Esophagus squamous epithelium (tissue), 5 donors: ENCODE data around the gene JUN. TPM values are rescaled to one million over a fixed set of nuclear protein-coding genes. Genes with fewer than 3 reads are reported as not detected.

ENCODE experiments used
- DNase-seq: peaks from one replicate; lab custom pipeline; 2025; lab: John Stamatoyannopoulos, UW
- H3K27ac ChIP-seq, 4 donors: fragments of 200-600 bp; sonication (generic); one replicate each; pipeline ENCODE4 v1.5.1; 2016 to 2019; ENCODE audit warnings: mild to moderate bottlenecking in 1 of 4
- H3K27me3 ChIP-seq, 4 donors: fragments of 200-600 bp; sonication (generic); 1 replicate in 3 of 4; 2 replicates in 1 of 4; pipeline versions ENCODE4 v1.5.1 to v1.6.0; 2017 to 2021; ENCODE audit warnings: antibody characterized with exemption in 1 of 4
- H3K36me3 ChIP-seq, 3 donors: fragments of 200-600 bp; sonication (generic); one replicate each; pipeline ENCODE4 v1.5.1; 2016 to 2019
- H3K4me1 ChIP-seq, 3 donors: fragments of 200-600 bp; sonication (generic); one replicate each; pipeline ENCODE4 v1.5.1; 2017 to 2019
- H3K4me3 ChIP-seq, 4 donors: fragments of 200-600 bp; sonication (generic); 1 replicate in 3 of 4; 2 replicates in 1 of 4; pipeline ENCODE4 v1.5.1; 2016 to 2019; ENCODE audit warnings: mild to moderate bottlenecking in 2 of 4, moderate library complexity in 1 of 4
- H3K9me3 ChIP-seq, 3 donors: fragments of 200-600 bp; sonication (generic); one replicate each; pipeline ENCODE4 v1.5.1; 2016 to 2019
- POLR2A ChIP-seq, 4 donors: fragments of 450-650 bp; IDR thresholded peaks; one replicate each; pipeline ENCODE4 v1.6.1; 2017; ENCODE audit warnings: antibody characterized with exemption in 4 of 4, mild to moderate bottlenecking in 4 of 4, moderate library complexity in 3 of 4
- WGBS, 2 donors: methylation state at CpG; one replicate each; pipeline ENCODE4 v1.1.5; 2018; 5-methylcytosine and 5-hydroxymethylcytosine counted together
- intact Hi-C: fragments of 100-400 bp; cut with DNase I; formaldehyde crosslinking; loops from one replicate; pipeline ENCODE4 v1.15.0; 2022
- total RNA-seq, 4 donors: library from RNA; depleted of rRNA; stranded (reverse); fragments of >200 nt; gene quantifications; one replicate each; pipeline ENCODE4 v1.1.0, GENCODE V29; 2016
- TF ChIP-seq, protein P1 (sequence below), 6 experiments: fragments of 450-650 bp in 4 of 6; fragments of 200-600 bp in 2 of 6; sonication (generic) in 2 of 6; IDR thresholded peaks; one replicate each; pipeline ENCODE4 v1.5.1; 2016 to 2019; ENCODE audit warnings: antibody characterized with exemption in 6 of 6, mild to moderate bottlenecking in 4 of 6, moderate library complexity in 4 of 6
- donor health status: DM: yes; HTN: yes; CAD: no.

Gene JUN
- total RNA-seq, result 100 to 1,000 TPM in 1 of 4 donors, 10 to 100 TPM in 3; 48.5 to 128 (median 66.1) TPM

DNA sequence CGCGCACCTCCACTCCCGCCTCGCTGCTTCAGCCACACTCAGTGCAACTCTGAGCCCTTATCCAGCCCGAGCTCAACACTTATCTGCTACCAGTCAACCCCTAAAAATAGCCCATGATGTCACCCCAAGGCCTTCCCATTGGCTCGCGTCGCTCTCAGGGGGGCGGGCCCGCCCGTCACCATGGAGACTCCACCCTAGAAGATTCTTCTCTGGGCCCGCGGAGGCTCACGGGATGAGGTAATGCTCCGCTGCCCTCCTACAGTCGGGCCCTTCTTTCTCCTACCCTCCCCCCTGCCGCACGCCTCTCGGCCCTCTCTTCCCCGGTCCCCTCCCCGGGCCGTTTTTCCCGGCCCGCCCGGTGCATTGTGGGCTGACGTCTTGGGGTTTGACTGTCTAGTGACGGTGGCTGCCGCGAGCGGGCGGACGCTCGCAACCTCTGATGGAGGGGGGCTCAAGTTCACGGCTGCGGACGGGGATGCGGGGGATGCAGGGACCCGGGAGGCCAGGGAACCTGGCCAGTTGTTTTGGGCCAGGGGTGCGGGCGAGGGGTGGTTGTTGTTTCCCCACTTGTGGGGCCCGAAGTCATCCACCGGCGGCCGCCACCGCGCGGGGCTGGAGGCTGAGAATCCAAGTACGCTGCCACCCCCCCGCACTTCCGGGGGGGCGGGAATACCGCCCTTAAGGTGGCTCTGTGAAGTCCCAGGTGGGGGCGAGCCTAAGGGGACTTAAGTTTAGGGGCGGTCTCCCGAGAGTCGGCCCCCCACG is at the start of gene JUN:
Gene JUN (minus strand): TSS at position 55 of the 765 bp plus-strand sequence. CDS start 977 bp downstream, outside the sequence.
- Histone ChIP-seq H3K4me3 (peak within 1 kb of the TSS; percentile 84 to 92 (median 86)), H3K4me1 (peaks cover 4 to 43% (median 7%) of the 10 kb centered on the region in 3 donors), H3K27ac (peak within 1 kb of the TSS; percentile 96 to 100 (median 100)), H3K36me3 (peaks cover 0 to 15% (median 0%) of the 10 kb centered on the region in 3 donors), H3K9me3 (no peaks in the 10 kb centered on the region), H3K27me3 (no peaks in the 10 kb centered on the region)
- TF ChIP-seq, protein P1, sequence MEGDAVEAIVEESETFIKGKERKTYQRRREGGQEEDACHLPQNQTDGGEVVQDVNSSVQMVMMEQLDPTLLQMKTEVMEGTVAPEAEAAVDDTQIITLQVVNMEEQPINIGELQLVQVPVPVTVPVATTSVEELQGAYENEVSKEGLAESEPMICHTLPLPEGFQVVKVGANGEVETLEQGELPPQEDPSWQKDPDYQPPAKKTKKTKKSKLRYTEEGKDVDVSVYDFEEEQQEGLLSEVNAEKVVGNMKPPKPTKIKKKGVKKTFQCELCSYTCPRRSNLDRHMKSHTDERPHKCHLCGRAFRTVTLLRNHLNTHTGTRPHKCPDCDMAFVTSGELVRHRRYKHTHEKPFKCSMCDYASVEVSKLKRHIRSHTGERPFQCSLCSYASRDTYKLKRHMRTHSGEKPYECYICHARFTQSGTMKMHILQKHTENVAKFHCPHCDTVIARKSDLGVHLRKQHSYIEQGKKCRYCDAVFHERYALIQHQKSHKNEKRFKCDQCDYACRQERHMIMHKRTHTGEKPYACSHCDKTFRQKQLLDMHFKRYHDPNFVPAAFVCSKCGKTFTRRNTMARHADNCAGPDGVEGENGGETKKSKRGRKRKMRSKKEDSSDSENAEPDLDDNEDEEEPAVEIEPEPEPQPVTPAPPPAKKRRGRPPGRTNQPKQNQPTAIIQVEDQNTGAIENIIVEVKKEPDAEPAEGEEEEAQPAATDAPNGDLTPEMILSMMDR (IDR thresholded peaks at IDR 0.05), result peak in 2 of 6 experiments; percentile 35 to 38
- TF ChIP-seq POLR2A (IDR thresholded peaks at IDR 0.05), result peak in 3 of 4 donors; percentile 73 to 99 (median 99)
- 1% methylated on average over 21 of the region's 57 CpGs; no CpG with 5 or more reads in 1 of the 2 donors for WGBS, 2 donors
- intact Hi-C loops, result loop anchor here (10.0 kb wide), 4 partner anchors 111 to 921 kb away; partner anchors contain the start of gene FGGY
- DNase-seq, result peak; percentile 98

DNA sequence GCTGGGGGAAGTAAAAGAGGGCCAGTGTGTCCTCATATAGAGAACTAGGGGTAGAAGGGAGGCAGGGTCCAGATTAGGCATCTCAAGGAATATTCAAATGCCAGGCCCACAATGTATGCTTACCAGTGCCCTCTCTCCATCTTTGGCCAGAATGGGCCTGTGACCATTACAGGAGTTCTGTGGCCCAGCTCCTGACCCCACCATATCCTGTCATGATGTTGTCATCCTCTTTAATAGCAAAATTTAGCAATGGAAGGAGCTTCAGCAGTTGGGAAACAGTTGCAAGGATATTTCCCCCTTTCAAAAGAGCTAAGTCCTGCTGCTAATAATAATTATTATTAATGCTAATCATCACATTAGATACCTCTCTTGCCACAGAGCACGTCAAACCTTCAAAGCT is 49.3 kb upstream of the JUN start:
- H3K4me1 ChIP-seq, result no peaks in the 10 kb centered on the region
- 83 to 92% methylated on average over 1 of the region's 1 CpG for WGBS, 2 donors
- H3K27me3 ChIP-seq, result no peaks in the 10 kb centered on the region
- H3K36me3 ChIP-seq, result no peaks in the 10 kb centered on the region
- H3K9me3 ChIP-seq, result peaks cover 0 to 1% (median 0%) of the 10 kb centered on the region in 3 donors
- TF ChIP-seq, protein P1 (IDR thresholded peaks at IDR 0.05), result no peak
- TF ChIP-seq POLR2A (IDR thresholded peaks at IDR 0.05), result no peak
- H3K4me3 ChIP-seq, result no peak overlapping the region
- no peak for DNase-seq
- intact Hi-C loops, result no loop called here
- H3K27ac ChIP-seq, result no peak overlapping the region

DNA sequence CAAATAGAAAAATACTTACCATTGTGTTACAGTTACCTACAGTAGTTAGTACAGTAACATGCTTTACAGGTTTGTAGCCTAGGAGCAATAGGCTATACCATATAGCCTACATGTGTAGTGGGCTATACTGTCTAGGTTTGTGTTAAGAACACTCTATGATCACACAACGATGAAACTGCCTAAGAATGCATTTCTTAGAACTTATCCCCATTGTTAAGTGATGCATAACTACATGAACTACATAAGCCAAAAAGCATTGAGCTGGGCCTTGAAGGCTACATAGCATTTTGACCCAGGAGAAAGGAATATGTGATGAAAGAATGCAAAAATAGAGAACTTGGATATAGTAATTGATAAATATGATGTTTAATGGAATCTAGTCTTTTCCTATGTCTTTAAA is 46.4 kb upstream of the JUN start:
- TF ChIP-seq, protein P1 (IDR thresholded peaks at IDR 0.05), result no peak
- TF ChIP-seq POLR2A (IDR thresholded peaks at IDR 0.05), result no peak
- WGBS, 2 donors, result 67 to 84% methylated on average over 1 of the region's 1 CpG
- H3K36me3 ChIP-seq, result no peaks in the 10 kb centered on the region
- peaks cover 0 to 8% (median 0%) of the 10 kb centered on the region in 3 donors for H3K4me1 ChIP-seq
- intact Hi-C loops, result no loop called here
- H3K27ac ChIP-seq, result no peak overlapping the region
- no peak for DNase-seq
- no peaks in the 10 kb centered on the region for H3K27me3 ChIP-seq
- peaks cover 0 to 14% (median 0%) of the 10 kb centered on the region in 3 donors for H3K9me3 ChIP-seq
- no peak overlapping the region for H3K4me3 ChIP-seq

DNA sequence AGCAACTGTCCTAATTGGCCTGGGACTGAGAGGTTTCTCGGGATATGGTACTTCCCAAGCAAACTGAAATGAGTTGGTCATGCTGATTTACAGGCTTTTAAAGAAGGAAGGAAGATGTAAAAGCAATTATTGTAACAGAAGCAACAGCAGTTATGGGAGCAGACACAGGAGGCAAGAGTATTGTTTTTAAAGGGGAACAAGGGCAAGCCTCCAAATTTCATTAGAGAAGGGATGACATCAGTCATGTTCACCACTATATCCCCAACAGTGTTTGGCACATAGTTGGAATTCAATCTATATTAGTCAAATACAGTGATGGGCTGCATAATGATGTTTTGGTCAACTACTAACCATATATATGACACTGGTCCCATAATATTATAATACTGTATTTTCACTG is 46.0 kb upstream of the JUN start:
- no peak for TF ChIP-seq POLR2A (IDR thresholded peaks at IDR 0.05)
- TF ChIP-seq, protein P1 (IDR thresholded peaks at IDR 0.05), result no peak
- peaks cover under 1 to 12% (median 3%) of the 10 kb centered on the region in 3 donors for H3K4me1 ChIP-seq
- peaks cover 0 to 14% (median 0%) of the 10 kb centered on the region in 3 donors for H3K9me3 ChIP-seq
- no peaks in the 10 kb centered on the region for H3K36me3 ChIP-seq
- no peak overlapping the region for H3K27ac ChIP-seq
- no peak for DNase-seq
- 73 to 76% methylated on average over 1 of the region's 1 CpG for WGBS, 2 donors
- no peaks in the 10 kb centered on the region for H3K27me3 ChIP-seq
- no peak overlapping the region for H3K4me3 ChIP-seq
- intact Hi-C loops, result no loop called here

DNA sequence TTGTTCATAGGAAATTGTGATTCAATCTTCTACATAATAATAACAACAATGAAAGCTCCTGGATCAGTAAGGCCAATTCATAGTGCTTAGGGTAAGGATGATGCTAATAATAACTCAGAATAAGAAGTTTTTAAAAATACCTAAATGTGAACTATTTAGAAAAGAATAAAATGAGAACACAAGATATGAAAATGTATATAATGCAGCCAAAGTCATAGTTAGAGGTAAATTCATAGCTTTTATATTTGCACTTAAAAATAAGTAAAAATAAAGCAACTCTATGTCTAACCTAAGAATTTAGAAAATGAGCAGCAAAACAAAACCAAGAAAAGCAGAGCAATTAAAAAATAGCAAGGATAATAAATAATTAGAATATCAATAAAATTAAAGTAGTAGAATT is 43.5 kb upstream of the JUN start:
- Histone ChIP-seq H3K4me3 (no peak overlapping the region), H3K27ac (no peak overlapping the region), H3K27me3 (no peaks in the 10 kb centered on the region), H3K9me3 (peaks cover 0 to 14% (median 0%) of the 10 kb centered on the region in 3 donors), H3K4me1 (peaks cover 16 to 38% (median 19%) of the 10 kb centered on the region in 3 donors), H3K36me3 (no peaks in the 10 kb centered on the region)
- no peak for DNase-seq
- intact Hi-C loops, result no loop called here
- TF ChIP-seq, protein P1 (IDR thresholded peaks at IDR 0.05), result no peak
- no peak for TF ChIP-seq POLR2A (IDR thresholded peaks at IDR 0.05)
